ENCODE data around the gene MAP2K7. TPM values are rescaled to one million over a fixed set of nuclear protein-coding genes. Genes with fewer than 3 reads are reported as not detected.

Gene MAP2K7
- total RNA-seq, 2 experiments from 2014 or later, result 36.8 to 37.0 TPM

DNA sequence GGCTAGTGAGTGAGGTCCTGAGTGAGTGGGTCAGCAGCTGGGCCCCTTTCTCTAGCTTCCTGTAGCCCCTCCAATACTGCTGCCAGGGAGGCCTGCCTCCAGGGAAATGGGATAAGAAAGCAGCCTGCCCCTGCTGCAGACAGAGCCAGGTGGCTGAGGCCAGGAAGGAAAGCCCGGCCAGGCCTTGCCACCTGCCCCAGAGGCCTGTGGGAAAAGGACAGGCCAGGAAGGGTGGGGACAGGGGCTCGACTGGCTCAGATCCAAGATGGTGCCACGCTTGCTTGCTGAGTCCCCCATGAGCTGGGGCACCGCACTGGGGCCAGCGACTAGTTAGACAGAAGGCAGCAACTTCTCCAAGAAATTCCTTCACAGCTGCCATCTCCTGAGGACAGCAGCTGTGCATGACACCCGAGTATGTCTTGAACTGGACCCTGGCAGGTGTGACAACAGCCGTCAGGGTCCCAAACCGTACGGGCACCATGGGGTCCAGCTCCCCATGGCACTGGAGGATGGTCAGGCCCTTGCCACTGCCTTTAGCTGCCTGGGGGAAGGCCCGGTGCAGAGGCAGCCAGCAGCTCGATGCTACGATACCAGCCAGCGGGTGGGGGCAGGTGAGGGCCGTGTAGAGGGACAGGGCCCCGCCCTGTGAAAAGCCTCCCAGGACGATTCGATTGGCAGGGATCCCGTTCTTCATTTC lies 24.4 kb upstream of the MAP2K7 start:
- Mint-ChIP-seq H3K27me3 (peaks cover 4% of the 10 kb centered on the region), H3K4me3 (no peak overlapping the region), H3K36me3 (ENCODE audit: low read depth) (no peaks in the 10 kb centered on the region), H3K9me3 (no peaks in the 10 kb centered on the region), H3K4me1 (ENCODE audit: low read depth) (peaks cover 9% of the 10 kb centered on the region), H3K27ac (no peak overlapping the region)
- intact Hi-C loops (cut with micrococcal nuclease), result no loop called here
- no peak for TF ChIP-seq CTCF (IDR thresholded peaks at IDR 0.05)
- CTCF ChIA-PET, result interaction anchor here (1.4 kb wide), 1 partner anchor 10 kb away, joined by 5 read pairs; no protein-coding TSS in a partner anchor
- POLR2A ChIA-PET, result interaction anchor here (0.8 kb wide), 1 partner anchor 10 kb away, joined by 3 read pairs; no protein-coding TSS in a partner anchor
- DNase-seq, result peak; percentile 29
- ATAC-seq, result no peak

DNA sequence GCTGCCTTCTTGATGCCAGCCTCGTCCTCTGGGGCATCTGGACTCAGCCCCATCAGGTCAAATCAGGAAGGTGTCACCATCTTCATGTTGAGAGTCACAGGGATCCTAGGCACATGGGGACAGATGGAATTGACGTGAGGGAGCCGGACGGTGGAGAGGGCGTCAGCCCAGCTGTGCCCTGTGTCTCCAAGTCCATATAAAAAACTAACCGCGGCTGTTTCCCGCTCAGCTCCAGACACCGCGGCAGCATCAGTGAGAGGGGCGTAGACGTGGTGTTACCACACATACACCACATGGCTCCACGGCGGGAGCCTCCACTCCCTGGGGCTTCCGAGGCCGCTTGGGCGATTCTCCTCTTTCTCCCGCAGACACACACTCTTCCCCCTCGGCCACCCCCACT lies 23.8 kb upstream of the MAP2K7 start:
- no peak for TF ChIP-seq CTCF (IDR thresholded peaks at IDR 0.05)
- Mint-ChIP-seq H3K9me3 (no peaks in the 10 kb centered on the region), H3K27ac (no peak overlapping the region), H3K36me3 (ENCODE audit: low read depth) (no peaks in the 10 kb centered on the region), H3K4me1 (ENCODE audit: low read depth) (peaks cover 5% of the 10 kb centered on the region), H3K4me3 (no peak overlapping the region), H3K27me3 (no peaks in the 10 kb centered on the region)
- DNase-seq (peak; percentile 21), ATAC-seq (no peak)
- ChIA-PET POLR2A (no interaction called here), CTCF (interaction anchor here (1.4 kb wide), 1 partner anchor 11 kb away, joined by 5 read pairs; no protein-coding TSS in a partner anchor)
- intact Hi-C loops (cut with micrococcal nuclease), result no loop called here

DNA sequence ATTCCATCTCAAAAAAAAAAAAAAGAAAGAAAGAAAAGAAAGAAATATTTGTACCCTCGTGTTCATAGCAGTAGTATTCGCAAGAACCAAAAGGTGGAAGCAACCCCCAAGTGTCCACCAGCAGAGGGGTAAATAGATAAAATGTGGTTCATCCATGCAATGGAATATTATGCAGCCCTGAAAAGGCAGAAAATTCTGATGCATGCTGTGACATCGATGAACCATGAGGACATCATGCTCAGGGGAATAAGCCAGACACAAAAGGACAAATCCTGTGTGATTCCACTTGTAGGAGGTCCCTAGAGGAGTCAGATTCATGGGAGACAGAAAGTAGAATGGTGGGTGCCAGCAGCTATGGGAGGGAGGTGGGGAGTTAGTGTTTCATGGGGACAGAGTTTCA lies 21.8 kb upstream of the MAP2K7 start:
- intact Hi-C loops (cut with micrococcal nuclease), result no loop called here
- no peaks in the 10 kb centered on the region for H3K36me3 Mint-ChIP-seq (ENCODE audit: low read depth)
- CTCF ChIA-PET, result no interaction called here

DNA sequence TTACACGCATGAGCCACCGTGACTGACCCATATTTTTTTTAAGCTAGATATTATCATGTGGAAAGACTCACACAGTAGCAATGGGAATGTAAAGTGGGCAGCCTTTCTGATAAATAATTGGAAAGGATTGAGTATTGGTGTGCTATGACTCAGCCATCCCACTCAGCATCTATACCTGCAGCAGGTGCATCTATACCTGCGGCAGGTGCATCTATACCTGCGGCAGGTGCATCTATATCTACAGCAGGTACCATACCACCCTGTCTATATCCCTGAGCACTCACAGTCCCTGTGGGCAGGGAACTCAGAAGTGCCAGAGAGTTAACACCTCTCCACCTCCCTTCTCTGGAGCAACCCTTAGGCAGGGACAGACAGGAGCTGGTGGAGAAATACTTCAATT lies 20.6 kb upstream of the MAP2K7 start:
- no peak for ATAC-seq
- intact Hi-C loops (cut with micrococcal nuclease), result no loop called here
- Mint-ChIP-seq H3K36me3 (ENCODE audit: low read depth) (no peaks in the 10 kb centered on the region), H3K4me3 (no peak overlapping the region), H3K4me1 (ENCODE audit: low read depth) (peaks cover 2% of the 10 kb centered on the region), H3K27ac (no peak overlapping the region), H3K9me3 (no peaks in the 10 kb centered on the region), H3K27me3 (peaks cover 1% of the 10 kb centered on the region)
- ChIA-PET POLR2A (no interaction called here), CTCF (no interaction called here)
- no peak for TF ChIP-seq CTCF (IDR thresholded peaks at IDR 0.05)
- DNase-seq, result no peak

More for the DNA sequence above, 21.8 kb upstream of the MAP2K7 start:
- Mint-ChIP-seq H3K4me3 (no peak overlapping the region), H3K27ac (no peak overlapping the region), H3K4me1 (ENCODE audit: low read depth) (peaks cover 2% of the 10 kb centered on the region), H3K9me3 (no peaks in the 10 kb centered on the region), H3K27me3 (no peaks in the 10 kb centered on the region)
- no peak for DNase-seq
- POLR2A ChIA-PET, result interaction anchor here (0.7 kb wide), 1 partner anchor 12 kb away, joined by 3 read pairs; no protein-coding TSS in a partner anchor
- TF ChIP-seq CTCF (IDR thresholded peaks at IDR 0.05), result no peak
- no peak for ATAC-seq

DNA sequence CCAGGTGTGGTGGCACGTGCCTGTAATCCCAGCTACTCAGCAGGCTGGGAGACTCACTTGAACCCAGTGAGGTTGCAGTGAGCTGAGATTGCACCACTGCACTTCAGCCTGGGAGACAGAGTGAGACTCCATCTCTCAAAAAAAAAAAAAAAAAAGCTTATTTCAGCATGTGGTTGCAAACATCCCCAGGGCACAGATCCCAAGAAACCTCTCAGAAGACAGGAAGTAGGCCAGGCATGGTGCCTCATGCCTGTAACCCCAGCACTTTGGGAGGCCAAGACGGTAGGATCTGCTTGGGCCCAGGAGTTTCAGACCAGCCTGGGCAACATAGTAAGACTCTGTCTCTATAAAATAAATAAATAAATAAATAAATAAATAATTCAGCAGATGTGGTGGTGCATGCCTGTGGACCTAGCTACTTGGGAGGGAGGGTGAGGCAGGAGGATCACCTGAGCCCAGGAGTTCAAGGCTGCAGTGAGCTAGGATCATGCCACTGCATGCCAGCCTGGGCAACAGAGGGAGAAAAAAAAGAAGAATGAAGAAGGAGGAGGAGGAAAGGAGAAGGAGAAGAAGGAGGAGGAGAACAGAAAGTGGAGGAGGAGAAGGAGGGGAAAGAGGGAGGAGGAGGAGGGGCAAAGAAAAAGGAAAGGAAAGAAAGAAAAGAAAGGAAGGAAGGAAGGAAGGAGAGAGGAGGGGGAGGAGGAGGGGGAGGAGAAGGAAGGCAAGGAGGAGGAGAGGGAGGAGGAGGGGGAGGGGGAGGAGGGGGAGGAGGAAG lies 19.7 kb upstream of the MAP2K7 start:
- DNase-seq, result no peak
- ATAC-seq, result no peak
- no peak for TF ChIP-seq CTCF (IDR thresholded peaks at IDR 0.05)
- Mint-ChIP-seq H3K27ac (no peak overlapping the region), H3K4me3 (no peak overlapping the region), H3K27me3 (peaks cover 6% of the 10 kb centered on the region), H3K4me1 (ENCODE audit: low read depth) (peaks cover 2% of the 10 kb centered on the region), H3K9me3 (no peaks in the 10 kb centered on the region), H3K36me3 (ENCODE audit: low read depth) (no peaks in the 10 kb centered on the region)
- ChIA-PET POLR2A (no interaction called here), CTCF (interaction anchor here (0.6 kb wide), 1 partner anchor 692 kb away, joined by 3 read pairs; no protein-coding TSS in a partner anchor)
- intact Hi-C loops (cut with micrococcal nuclease), result no loop called here
